ENCODE results near the gene HIGD1A. TPM values are rescaled to one million over a fixed set of nuclear protein-coding genes. Genes with fewer than 3 reads are reported as not detected.

The HIGD1A gene
- total and polyA plus RNA-seq, 7 donors, result 81.0 to 169 (median 118) TPM

DNA sequence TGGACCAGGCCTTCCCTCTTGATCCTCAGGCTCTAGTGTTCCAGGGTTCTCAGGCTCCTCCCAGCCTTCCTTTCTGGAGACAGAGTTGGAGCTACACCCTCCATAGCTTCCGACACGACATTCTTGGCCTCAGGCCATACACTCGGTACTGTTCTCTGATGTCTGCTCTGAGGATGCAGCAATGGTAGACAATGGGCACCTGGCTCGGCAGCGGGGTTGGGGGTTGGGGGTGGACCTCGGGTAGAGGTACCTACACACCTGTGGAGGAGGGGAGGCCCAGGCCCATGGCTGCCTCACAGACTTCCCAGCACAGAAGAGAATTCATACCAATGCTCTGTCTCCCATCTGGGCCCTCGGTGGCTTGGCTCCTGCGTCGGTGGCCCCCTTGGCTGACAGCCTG, 52.7 kb downstream of the HIGD1A start:
- DNase-seq (no peak), ATAC-seq (no peak)
- Histone ChIP-seq H3K9me3 (no peaks in the 10 kb centered on the region), H3K4me3 (no peak overlapping the region), H3K27me3 (ENCODE audit: insufficient read depth in 3 of 3, low read length in 2 of 3) (no peaks in the 10 kb centered on the region), H3K4me1 (peaks cover 4% of the 10 kb centered on the region), H3K36me3 (ENCODE audit: insufficient read depth in 1 of 2, low read depth in 1 of 2) (no peaks in the 10 kb centered on the region), H3K27ac (no peak overlapping the region)
- 44 to 53% (median 47%) methylated on average over 9 of the region's 9 CpGs for WGBS, 3 donors
- TF ChIP-seq, protein P1, sequence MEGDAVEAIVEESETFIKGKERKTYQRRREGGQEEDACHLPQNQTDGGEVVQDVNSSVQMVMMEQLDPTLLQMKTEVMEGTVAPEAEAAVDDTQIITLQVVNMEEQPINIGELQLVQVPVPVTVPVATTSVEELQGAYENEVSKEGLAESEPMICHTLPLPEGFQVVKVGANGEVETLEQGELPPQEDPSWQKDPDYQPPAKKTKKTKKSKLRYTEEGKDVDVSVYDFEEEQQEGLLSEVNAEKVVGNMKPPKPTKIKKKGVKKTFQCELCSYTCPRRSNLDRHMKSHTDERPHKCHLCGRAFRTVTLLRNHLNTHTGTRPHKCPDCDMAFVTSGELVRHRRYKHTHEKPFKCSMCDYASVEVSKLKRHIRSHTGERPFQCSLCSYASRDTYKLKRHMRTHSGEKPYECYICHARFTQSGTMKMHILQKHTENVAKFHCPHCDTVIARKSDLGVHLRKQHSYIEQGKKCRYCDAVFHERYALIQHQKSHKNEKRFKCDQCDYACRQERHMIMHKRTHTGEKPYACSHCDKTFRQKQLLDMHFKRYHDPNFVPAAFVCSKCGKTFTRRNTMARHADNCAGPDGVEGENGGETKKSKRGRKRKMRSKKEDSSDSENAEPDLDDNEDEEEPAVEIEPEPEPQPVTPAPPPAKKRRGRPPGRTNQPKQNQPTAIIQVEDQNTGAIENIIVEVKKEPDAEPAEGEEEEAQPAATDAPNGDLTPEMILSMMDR (IDR thresholded peaks at IDR 0.05), result no peak
- intact Hi-C loops (cut with DNase I), result no loop called here

DNA sequence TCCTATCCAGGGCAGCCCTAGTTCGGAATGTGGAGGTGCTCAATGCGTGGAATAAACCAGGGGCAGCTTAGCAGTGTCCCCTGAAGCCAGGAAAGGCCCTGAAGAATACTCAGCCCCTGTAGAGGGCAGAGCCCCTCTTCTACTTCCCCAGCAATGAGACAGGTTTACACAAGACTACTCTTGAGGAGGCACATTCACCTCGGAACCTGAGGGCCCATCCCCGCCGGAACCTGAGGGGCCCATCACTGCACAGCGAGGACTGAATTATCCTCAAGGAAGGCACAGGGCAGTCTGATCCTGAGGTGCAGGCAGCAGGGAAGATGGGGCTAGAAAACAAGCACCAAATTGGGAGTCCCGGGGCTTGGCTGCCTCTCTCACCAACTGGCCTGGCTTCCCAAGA, 53.5 kb downstream of the HIGD1A start:
- ATAC-seq, result no peak
- H3K36me3 ChIP-seq (ENCODE audit: insufficient read depth in 1 of 2, low read depth in 1 of 2), result no peaks in the 10 kb centered on the region
- H3K27me3 ChIP-seq (ENCODE audit: insufficient read depth in 3 of 3, low read length in 2 of 3), result no peaks in the 10 kb centered on the region
- no peak for DNase-seq
- 95 to 97% (median 96%) methylated on average over 7 of the region's 7 CpGs for WGBS, 3 donors
- no peaks in the 10 kb centered on the region for H3K9me3 ChIP-seq
- intact Hi-C loops (cut with DNase I), result no loop called here
- H3K4me3 ChIP-seq, result no peak overlapping the region
- H3K27ac ChIP-seq, result no peak overlapping the region
- TF ChIP-seq, protein P1 (IDR thresholded peaks at IDR 0.05), result no peak
- peaks cover 11% of the 10 kb centered on the region for H3K4me1 ChIP-seq

DNA sequence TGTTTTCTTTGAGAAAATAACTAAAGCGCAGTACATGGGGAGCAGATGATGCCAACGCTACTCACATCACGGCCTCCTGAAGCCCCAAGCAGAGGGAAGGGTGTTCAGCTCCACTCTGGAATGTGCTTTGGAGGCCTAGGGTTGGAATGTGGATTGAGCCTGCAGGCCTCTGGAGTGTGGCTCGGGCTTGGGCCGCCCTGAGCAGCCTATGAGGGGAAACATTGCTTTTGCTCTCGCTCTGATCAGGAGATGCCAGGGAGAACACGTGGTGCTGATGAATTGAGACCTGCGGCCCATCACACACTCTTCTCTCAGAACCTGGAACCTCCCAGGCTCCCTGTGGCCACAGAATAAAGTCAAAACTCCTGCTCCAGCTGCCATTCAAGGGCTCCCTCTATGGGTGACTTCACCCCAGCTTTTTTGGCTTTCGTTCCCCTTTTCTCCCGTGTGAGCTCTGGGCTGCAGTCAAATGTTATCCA, 54.5 kb downstream of the HIGD1A start:
- Histone ChIP-seq H3K9me3 (no peaks in the 10 kb centered on the region), H3K4me3 (no peak overlapping the region), H3K36me3 (ENCODE audit: insufficient read depth in 1 of 2, low read depth in 1 of 2) (no peaks in the 10 kb centered on the region), H3K4me1 (peaks cover 15% of the 10 kb centered on the region), H3K27me3 (ENCODE audit: insufficient read depth in 3 of 3, low read length in 2 of 3) (no peaks in the 10 kb centered on the region), H3K27ac (no peak overlapping the region)
- peak; percentile 53 to 76 (median 67) for ATAC-seq
- WGBS, 3 donors, result 53 to 65% (median 57%) methylated on average over 10 of the region's 10 CpGs
- DNase-seq, result no peak
- intact Hi-C loops (cut with DNase I), result loop anchor here (5.0 to 10.0 kb wide), 2 partner anchors 95 to 167 kb away; partner anchors contain the start of genes SEC22C (in 1 of the 2) and ZBTB47 (in 1 of the 2)
- TF ChIP-seq, protein P1 (IDR thresholded peaks at IDR 0.05), result peak; percentile 40

DNA sequence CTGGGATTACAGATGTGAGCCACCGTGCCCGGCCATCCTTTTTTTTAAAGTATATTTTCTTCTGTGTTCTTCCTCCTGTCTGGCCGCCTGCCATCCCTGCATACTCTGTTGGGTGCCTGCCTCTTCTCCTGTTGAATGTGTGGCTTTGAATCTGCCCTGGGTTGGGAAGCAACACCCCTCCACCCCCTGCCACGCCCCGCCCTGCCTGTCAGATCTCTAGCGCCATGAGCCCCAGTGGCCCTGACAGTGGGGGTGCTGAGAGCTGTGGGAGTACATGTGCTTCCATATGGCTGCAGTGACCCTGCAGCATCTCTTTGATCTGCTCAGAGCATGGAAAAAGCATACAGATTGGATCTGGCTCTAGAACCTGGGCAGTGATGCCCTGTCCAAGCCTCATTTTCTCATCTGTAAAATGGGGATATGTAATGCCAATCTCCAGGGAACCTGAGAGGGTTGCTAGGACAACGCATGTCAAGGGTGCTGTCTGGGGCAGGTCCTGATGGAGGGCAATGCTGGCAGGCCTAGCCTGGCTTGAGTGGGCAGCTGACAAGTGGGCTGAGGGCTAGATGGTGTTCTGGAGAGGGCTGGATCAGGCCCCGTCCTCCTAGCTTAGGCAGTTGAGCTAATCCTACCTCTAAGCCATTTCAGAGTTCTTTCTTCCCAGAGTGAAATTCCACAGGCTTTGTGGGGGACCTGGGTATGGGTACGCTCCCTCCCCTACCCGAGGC, 55.1 kb downstream of the HIGD1A start:
- Histone ChIP-seq H3K4me1 (peaks cover 16% of the 10 kb centered on the region), H3K27ac (no peak overlapping the region), H3K36me3 (ENCODE audit: insufficient read depth in 1 of 2, low read depth in 1 of 2) (no peaks in the 10 kb centered on the region), H3K27me3 (ENCODE audit: insufficient read depth in 3 of 3, low read length in 2 of 3) (no peaks in the 10 kb centered on the region), H3K4me3 (no peak overlapping the region), H3K9me3 (no peaks in the 10 kb centered on the region)
- 87 to 93% (median 89%) methylated on average over 10 of the region's 10 CpGs for WGBS, 3 donors
- TF ChIP-seq, protein P1 (IDR thresholded peaks at IDR 0.05), result no peak
- no peak for DNase-seq
- intact Hi-C loops (cut with DNase I), result loop anchor here (5.0 to 10.0 kb wide), 2 partner anchors 94 to 167 kb away; partner anchors contain the start of genes SEC22C (in 1 of the 2) and ZBTB47 (in 1 of the 2)
- ATAC-seq, result no peak

All from psoas muscle (tissue), 8 donors.